Fibroblast of villous mesenchyme (primary cell): ENCODE data around the gene ARHGAP33. TPM values are rescaled to one million over a fixed set of nuclear protein-coding genes. Genes with fewer than 3 reads are reported as not detected.
"Not testable (repeated sequence)": the region's sequence is repeated elsewhere in the genome, so short reads cannot be mapped to it uniquely, and the experiment has no call there.

ENCODE experiments used
- DNase-seq: peaks from one replicate; pipeline ENCODE4 v3.0.0-alpha.2; 2010; ENCODE audit warnings: low read depth
- H3K4me3 ChIP-seq: 2 replicates; pipeline ENCODE4 v1.5.1; 2011; ENCODE audit warnings: low read depth, mild to moderate bottlenecking, low read length
- CTCF ChIP-seq: IDR thresholded peaks from 2 replicates; pipeline ENCODE4 v1.5.1; 2012; ENCODE audit warnings: low read depth, mild to moderate bottlenecking, low read length; ENCODE audit not compliant: insufficient read depth
- total RNA-seq: library from RNA; depleted of rRNA; stranded (reverse); fragments of >200 nt; gene quantifications from 2 replicates; pipeline ENCODE4 v1.2.3, GENCODE V29; 2012

Gene ARHGAP33
- total RNA-seq, 1 donor, result 1.7 TPM

DNA sequence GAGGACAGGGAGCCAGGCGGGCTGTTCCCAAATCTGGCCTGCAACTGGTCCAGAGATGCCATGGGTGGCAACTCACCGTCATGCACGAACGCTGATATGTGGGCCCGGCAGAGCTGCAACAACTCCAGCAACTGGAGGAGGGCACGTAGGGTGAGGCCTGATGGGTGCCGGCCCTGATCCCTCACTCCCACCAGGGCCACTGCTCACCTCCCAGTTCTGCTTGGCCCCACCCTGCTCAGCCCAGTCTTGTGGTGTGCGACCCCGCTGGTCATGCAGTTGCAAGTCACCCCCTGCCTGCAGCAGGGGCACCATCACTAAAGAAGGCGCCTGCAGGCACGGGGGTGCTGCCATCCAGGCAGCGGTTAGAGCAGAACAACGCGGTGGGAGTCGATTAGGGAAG lies 16.9 kb downstream of the ARHGAP33 start:
- no peak for DNase-seq
- H3K4me3 ChIP-seq, result no peak overlapping the region
- TF ChIP-seq CTCF, result no peak

- no peak for DNase-seq
- H3K4me3 ChIP-seq, result no peak overlapping the region
- TF ChIP-seq CTCF, result no peak
Observed at GRCh38 chr19:35792888-35793287, 17.5 kb downstream of the ARHGAP33 start.

DNA sequence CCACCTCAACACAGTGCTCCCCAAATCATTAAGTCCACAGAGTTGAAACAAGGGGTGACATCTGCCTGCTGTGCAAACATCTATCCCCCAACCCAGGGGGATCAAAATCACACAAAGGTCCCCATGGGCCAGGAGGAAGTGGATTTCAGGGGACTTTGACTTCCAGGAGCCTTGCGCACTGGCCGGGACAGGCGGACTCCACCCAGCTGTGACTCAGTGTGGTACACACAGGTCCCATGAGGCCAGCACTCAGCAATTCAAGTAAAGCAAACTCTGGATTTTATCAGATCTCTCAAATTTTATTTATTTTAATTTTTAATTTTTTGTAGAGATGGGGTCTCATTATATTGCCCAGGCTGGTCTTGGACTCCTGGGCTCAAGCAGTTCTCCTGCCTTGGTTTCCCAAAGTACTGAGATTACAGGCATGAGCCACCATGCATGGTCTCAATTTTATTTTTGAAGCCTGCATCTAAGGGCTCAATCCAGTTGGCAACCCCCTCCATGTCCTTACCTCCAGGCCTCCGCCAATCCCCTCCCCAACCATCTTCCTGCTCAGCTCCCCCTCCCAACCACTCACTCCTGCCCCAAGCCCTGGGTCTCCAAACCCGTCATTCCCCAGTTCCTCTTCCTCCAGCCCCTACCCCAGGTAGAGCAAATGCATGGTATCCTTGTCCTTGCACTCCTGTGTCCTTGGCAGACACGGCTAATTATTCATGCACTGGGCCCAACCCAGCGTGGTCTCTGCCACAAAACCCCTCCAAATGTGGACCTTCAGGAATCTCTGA lies 18.2 kb downstream of the ARHGAP33 start:
- DNase-seq, result no peak
- no peak overlapping the region for H3K4me3 ChIP-seq
- no peak for TF ChIP-seq CTCF

- DNase-seq, H3K4me3 ChIP-seq: not testable (repeated sequence)
Observed at GRCh38 chr19:35795564-35795963, 20.2 kb downstream of the ARHGAP33 start.

DNA sequence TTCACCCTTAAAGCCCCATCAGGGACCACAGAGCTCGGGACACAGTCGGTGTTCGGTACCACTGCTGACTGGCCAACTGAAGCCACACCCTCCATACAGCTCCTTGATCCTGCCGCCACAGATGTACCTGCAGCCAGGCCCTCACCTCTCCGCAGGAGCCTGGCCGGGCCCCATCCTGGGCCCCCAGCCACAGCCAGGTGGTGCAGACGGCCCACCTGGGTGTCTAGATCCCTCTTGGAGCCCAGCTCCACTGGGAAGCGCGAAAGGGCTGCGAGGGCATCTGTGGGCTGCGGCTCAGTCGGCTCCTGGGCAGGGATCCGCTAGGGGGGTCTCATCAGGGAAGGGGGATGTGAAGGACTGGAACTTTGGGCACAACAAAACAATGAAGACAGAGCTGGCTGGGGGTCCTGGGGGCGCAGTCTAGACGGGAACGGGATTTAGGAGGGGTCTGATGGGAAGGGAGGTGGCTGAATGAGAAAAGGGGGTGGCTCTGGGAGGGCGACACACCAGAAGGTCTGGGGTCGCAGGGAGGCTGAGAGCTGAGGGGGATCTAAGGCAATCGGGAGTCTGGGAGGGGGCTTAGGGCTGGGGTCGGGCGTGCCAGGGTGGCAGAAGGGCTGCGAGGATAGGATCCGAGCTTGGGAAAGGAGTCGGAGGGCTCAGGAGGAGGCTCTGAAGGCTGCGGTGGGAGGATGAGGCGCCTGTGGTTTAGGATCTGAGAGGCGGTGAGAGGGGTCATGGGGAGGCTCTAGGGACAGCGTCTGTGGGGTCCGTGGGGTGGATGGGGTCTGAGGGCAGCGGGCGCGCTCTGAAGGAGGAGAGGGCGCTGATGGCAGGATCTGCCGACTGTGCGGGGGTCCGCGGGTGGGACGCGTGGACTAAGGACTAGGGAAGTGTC lies 21.5 kb downstream of the ARHGAP33 start:
- no peak overlapping the region for H3K4me3 ChIP-seq
- no peak for TF ChIP-seq CTCF
- DNase-seq, result no peak

DNA sequence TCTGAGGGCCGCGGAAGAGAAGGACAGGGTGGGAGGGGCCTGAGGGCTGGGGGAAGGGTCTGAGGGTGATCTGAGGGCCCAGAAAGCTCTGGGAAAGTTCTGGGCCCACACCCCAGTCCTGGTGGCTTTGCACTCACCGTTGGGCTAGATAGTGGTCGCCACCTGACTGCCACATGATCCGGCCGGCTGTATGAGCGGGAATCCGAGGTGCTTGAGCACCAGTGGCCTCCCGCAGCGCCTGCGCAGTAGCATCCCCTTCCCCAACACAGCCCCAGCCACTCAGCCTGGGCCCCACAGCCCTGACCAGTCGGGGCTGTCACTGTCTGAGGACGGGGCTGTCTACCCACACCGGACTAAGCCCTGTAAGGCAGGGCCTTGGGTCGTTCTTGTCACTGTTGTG lies 22.3 kb downstream of the ARHGAP33 start:
- no peak overlapping the region for H3K4me3 ChIP-seq
- TF ChIP-seq CTCF, result no peak
- no peak for DNase-seq

GRCh38 chr19:35801828-35802227 lies 26.5 kb downstream of the ARHGAP33 start:
- DNase-seq, result no peak
- no peak for TF ChIP-seq CTCF
- H3K4me3 ChIP-seq, result no peak overlapping the region
